GM10248 (cell line): ENCODE results near the gene SVIL.
"Not testable (repeated sequence)": the region's sequence is repeated elsewhere in the genome, so short reads cannot be mapped to it uniquely, and the experiment has no call there.

ENCODE experiments used
- CTCF ChIA-PET: fragments of 300-600 bp; sonication (Branson Sonifier 250); formaldehyde crosslinking; extraction: SDS; loops from one replicate; lab custom pipeline; 2021; ENCODE audit warnings: antibody characterized with exemption; lab: Yijun Ruan, JAX
- POLR2A ChIA-PET: fragments of 350-650 bp; sonication (Branson Sonifier 250); formaldehyde crosslinking; extraction: SDS; loops from one replicate; lab custom pipeline; 2020; ENCODE audit warnings: antibody characterized with exemption; lab: Yijun Ruan, JAX
- DNase-seq: peaks from one replicate; pipeline ENCODE4 v3.0.0; 2012; ENCODE audit errors: extremely low spot score
- TF ChIP-seq, protein P1 (sequence below): IDR thresholded peaks from 2 replicates; pipeline ENCODE4 v1.5.1; 2012; ENCODE audit warnings: mild to moderate bottlenecking, low read depth; ENCODE audit errors: extremely low read depth, missing control alignments, control extremely low read depth

Gene SVIL

DNA sequence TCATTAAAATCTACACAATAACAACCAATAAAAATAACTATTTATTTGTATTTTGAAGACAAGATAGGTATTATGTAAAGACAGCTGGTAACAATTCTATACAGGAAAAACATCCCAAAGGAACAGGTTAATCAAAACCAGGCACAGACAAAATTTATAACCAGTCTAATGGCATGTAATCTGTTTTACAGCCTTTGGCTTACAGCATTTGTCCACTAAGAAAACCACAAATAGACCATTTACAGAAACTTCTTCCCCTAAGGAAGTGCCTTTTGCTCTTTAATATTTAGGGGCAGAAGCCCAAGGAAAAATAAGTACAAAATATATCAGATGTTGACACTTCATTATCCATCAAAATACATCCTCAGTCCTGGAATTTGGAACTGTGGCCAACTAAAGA lies 65.0 kb downstream of the SVIL start:
- DNase-seq = no peak
- CTCF ChIA-PET = no interaction called here
- POLR2A ChIA-PET = no interaction called here
- TF ChIP-seq, protein P1, sequence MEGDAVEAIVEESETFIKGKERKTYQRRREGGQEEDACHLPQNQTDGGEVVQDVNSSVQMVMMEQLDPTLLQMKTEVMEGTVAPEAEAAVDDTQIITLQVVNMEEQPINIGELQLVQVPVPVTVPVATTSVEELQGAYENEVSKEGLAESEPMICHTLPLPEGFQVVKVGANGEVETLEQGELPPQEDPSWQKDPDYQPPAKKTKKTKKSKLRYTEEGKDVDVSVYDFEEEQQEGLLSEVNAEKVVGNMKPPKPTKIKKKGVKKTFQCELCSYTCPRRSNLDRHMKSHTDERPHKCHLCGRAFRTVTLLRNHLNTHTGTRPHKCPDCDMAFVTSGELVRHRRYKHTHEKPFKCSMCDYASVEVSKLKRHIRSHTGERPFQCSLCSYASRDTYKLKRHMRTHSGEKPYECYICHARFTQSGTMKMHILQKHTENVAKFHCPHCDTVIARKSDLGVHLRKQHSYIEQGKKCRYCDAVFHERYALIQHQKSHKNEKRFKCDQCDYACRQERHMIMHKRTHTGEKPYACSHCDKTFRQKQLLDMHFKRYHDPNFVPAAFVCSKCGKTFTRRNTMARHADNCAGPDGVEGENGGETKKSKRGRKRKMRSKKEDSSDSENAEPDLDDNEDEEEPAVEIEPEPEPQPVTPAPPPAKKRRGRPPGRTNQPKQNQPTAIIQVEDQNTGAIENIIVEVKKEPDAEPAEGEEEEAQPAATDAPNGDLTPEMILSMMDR = no peak

DNA sequence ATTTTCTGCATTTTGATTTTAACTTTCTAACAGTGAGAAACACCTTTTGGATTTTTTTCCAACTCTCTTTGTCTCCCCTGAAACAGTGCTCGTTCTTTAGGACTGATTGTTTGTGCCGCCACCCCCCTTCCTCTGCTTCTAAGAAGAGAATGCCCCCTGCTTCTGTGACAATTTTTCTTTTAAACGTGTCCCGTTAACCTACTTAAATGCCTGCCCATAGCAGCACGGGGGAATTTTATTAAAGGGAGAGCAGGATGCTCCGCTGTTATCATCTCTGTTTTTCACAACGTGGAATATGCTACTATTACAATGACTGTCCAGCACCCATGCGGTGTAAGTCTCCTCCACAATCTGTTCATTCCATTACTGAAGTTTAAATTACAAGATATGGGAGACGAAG lies 67.8 kb downstream of the SVIL start:
- CTCF ChIA-PET = no interaction called here
- no peak for DNase-seq
- POLR2A ChIA-PET = no interaction called here
- TF ChIP-seq, protein P1 = no peak

DNA sequence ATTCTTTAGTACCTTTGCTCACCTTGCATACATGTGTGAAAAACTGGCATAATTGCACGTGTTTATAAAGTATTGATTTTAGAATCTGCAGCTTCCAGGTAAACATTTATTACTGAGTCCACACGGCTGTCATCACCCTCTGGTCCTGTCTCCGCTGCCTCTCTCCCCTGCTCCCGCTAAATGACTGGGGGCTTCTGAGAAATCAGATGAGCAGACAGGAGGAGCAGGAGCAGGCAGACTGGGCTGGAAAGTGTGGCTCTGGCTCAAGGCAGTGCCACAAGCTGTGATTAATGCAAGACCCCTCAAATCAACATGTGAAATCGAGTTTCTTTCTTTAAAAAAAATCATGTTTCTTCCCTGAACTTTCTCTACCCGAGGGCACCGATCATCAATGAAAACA lies 68.6 kb downstream of the SVIL start:
- DNase-seq, CTCF ChIA-PET, POLR2A ChIA-PET: not testable (repeated sequence)

DNA sequence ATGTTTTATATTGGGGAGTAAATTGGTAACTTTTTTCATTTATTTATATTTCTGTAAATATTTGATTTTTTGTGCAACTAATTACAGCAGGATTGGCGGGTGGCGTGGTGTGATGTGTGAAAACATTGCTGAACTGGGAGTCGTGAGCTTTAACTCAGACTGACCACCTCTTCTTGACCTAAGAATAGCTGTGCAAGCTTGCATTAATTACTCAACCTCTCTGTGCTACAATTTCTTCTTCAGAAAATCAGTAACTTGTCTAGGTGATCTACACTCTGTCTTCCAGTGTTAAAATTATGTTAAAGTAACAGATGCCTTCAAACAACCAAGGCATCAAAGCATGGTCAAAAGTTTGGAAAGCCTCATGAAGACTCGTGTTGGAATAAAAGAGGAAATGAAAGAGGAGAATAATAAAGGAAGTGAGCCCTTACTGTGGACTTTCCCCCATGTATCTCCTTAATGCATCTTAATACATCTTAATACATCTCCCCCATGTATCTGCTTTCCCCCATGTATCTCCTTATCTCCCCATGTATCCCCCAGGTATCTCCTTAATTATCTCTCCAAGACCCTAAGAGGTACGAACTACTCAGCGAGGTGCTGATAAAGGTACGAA lies 71.2 kb downstream of the SVIL start:
- DNase-seq = peak; percentile 17
- ChIA-PET POLR2A (no interaction called here), CTCF (no interaction called here)
- TF ChIP-seq, protein P1 = no peak

DNA sequence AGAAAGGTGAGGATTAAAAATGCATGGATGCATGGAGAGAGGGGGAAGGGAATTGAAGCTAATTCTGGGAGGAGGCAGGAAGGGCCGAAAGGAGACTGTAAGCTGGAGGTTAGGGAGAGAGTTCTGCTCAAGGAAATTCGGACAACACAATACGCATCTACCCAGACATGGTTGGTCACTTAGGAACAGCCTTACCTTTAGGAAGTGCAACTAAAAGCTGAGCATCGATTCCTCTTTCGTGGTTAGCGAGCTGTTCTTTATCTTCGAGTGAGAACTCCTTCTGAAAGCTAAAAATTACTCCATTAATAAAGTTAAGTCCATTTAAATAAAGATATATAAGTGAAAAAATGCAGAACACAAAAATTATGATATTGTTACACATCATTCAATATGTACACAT lies 71.8 kb downstream of the SVIL start:
- POLR2A ChIA-PET, DNase-seq, CTCF ChIA-PET: not testable (repeated sequence)

DNA sequence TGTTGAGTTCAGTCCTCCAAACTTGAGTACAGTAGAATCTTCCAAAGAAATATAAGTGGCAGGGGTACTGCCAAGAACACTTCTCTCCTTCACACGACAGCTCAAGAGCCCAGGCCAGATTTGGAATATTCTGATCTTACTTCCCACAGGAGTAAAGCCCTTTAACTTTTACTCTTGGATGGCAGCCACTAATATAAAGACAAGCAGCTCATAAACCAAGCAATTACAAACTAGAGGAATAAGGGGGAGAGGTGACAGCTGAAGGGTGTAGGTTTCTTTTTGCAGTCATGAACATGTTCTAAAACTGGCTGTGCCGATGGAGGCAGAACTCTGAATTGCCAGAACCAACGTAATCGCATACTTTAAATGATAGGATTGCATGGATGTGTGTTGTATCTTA lies 74.8 kb downstream of the SVIL start:
- TF ChIP-seq, protein P1 = no peak
- CTCF ChIA-PET = interaction anchor here (1.3 kb wide), 1 partner anchor 63 kb away, joined by 3 read pairs; no protein-coding TSS in a partner anchor
- no peak for DNase-seq
- POLR2A ChIA-PET = no interaction called here

DNA sequence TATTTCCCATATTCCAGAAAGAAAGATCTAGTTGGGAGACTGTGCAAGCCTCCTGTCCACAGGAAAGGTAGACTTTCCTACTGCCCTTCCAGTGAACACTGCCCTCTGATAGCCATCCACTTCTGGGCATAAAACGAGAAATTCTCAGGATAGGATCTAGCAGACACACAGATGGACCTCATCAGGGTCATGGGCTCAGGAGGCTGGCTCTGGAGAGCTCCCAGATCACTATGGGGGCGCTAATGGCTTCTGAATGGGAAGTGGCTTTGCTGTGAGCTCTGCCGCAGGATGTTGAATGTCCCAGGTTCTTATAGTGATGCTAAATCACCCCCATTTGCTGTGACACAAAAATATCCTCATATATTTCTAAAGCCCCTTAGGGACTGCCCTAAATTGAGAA lies 77.1 kb downstream of the SVIL start:
- POLR2A ChIA-PET = no interaction called here
- no peak for DNase-seq
- CTCF ChIA-PET = interaction anchor here (0.8 to 1.0 kb wide), 2 partner anchors 34 to 61 kb away, joined by 3 read pairs; no protein-coding TSS in a partner anchor

More for the DNA sequence above, 77.1 kb downstream of the SVIL start:
- TF ChIP-seq, protein P1 = no peak
